ENCODE measurements around the gene CYP27C1.

GRCh38 chr2:127254386-127254981, 34.4 kb upstream of the CYP27C1 start:
- TF ChIP-seq ZZZ3 (CRISPR knock-in tag; IDR thresholded peaks at IDR 0.05; ENCODE audit: borderline replicate concordance) = no peak
- no peak for TF ChIP-seq JUND (CRISPR knock-in tag; IDR thresholded peaks at IDR 0.05)
- no peak for TF ChIP-seq CTCF (CRISPR knock-in tag; IDR thresholded peaks at IDR 0.05)
- no peak for TF ChIP-seq NFE2L2 (IDR thresholded peaks at IDR 0.05; ENCODE audit: low read length)
- TF ChIP-seq ARID2 (CRISPR knock-in tag; IDR thresholded peaks at IDR 0.05; ENCODE audit: borderline replicate concordance) = no peak
- TF ChIP-seq ZNF224 (CRISPR knock-in tag; IDR thresholded peaks at IDR 0.05) = no peak
- TF ChIP-seq CREBL2 (CRISPR knock-in tag; IDR thresholded peaks at IDR 0.05; ENCODE audit: borderline replicate concordance) = no peak
- no peak for TF ChIP-seq CREB1 (IDR thresholded peaks at IDR 0.05)
- TF ChIP-seq CREB1 (CRISPR knock-in tag; IDR thresholded peaks at IDR 0.05) = no peak
- TF ChIP-seq FOXP4 (CRISPR knock-in tag; IDR thresholded peaks at IDR 0.05) = no peak
- no peak for TF ChIP-seq RAD51 (IDR thresholded peaks at IDR 0.05; ENCODE audit: borderline replicate concordance)
- no peak for TF ChIP-seq POLR2A (IDR thresholded peaks at IDR 0.05; ENCODE audit: insufficient read depth in 1 of 2, low read depth in 2 of 2, low read length in 2 of 2)
- no peak for TF ChIP-seq SRF (IDR thresholded peaks at IDR 0.05; ENCODE audit: low read depth, low read length)
- no peak for TF ChIP-seq POLR2AphosphoS5 (IDR thresholded peaks at IDR 0.05; ENCODE audit: low read depth, low read length)

All from HepG2 (cell line).